Endometrial microvascular endothelial cells (primary cell): ENCODE results near the gene PACS2. TPM values are rescaled to one million over a fixed set of nuclear protein-coding genes. Genes with fewer than 3 reads are reported as not detected.
"Not testable (repeated sequence)": the region's sequence is repeated elsewhere in the genome, so short reads cannot be mapped to it uniquely, and the experiment has no call there.

Experiments used
- in situ Hi-C: cut with HindIII; loops from 2 replicates; pipeline ENCODE4 v1.10.0; 2017; ENCODE audit warnings: low sequenced_read_pairs, low pct_unique_long_range_greater_than_20kb; ENCODE audit errors: inconsistent ontology term
- total RNA-seq: library from RNA; depleted of rRNA; stranded (reverse); fragments of >200 nt; gene quantifications from one replicate; pipeline ENCODE4 v1.2.3, GENCODE V29; 2015; ENCODE audit errors: inconsistent ontology term

The PACS2 gene
- total RNA-seq: 52.4 TPM

- in situ Hi-C loops: no loop called here
These were observed at the start of gene PACS2 for GRCh38 chr14:105314287-105315200. PACS2 (plus strand) TSS chr14:105314748; CDS start chr14:105314919, 171 bp downstream.

- in situ Hi-C loops: no loop called here
These were observed 46.6 kb upstream of the PACS2 start for GRCh38 chr14:105267820-105268548.

- in situ Hi-C loops: no loop called here
These were observed 45.7 kb upstream of the PACS2 start for GRCh38 chr14:105268736-105269354.

GRCh38 chr14:105269405-105269804 is 45.1 kb upstream of the PACS2 start:
- in situ Hi-C loops: no loop called here

GRCh38 chr14:105271224-105271890 is 43.2 kb upstream of the PACS2 start:
- in situ Hi-C loops: no loop called here

- in situ Hi-C loops: no loop called here
These were observed 41.9 kb upstream of the PACS2 start for GRCh38 chr14:105272623-105273022.

- in situ Hi-C loops: no loop called here
These were observed 41.5 kb upstream of the PACS2 start for GRCh38 chr14:105273062-105273461.

GRCh38 chr14:105274637-105275036 is 39.9 kb upstream of the PACS2 start:
- in situ Hi-C loops: no loop called here

- in situ Hi-C loops: no loop called here
These were observed 39.1 kb upstream of the PACS2 start for GRCh38 chr14:105275267-105275946.

- in situ Hi-C loops: not testable (repeated sequence)
These were observed 37.1 kb upstream of the PACS2 start for GRCh38 chr14:105277448-105277847.

- in situ Hi-C loops: no loop called here
These were observed 34.7 kb upstream of the PACS2 start for GRCh38 chr14:105279642-105280361.

GRCh38 chr14:105280525-105280924 is 34.0 kb upstream of the PACS2 start:
- in situ Hi-C loops: no loop called here

GRCh38 chr14:105281371-105282097 is 33.0 kb upstream of the PACS2 start:
- in situ Hi-C loops: no loop called here

GRCh38 chr14:105282098-105282725 is 32.3 kb upstream of the PACS2 start:
- in situ Hi-C loops: no loop called here

GRCh38 chr14:105283028-105283427 is 31.5 kb upstream of the PACS2 start:
- in situ Hi-C loops: no loop called here

GRCh38 chr14:105283899-105284298 is 30.6 kb upstream of the PACS2 start:
- in situ Hi-C loops: no loop called here

GRCh38 chr14:105285174-105285573 is 29.4 kb upstream of the PACS2 start:
- in situ Hi-C loops: no loop called here
